Ovary (tissue), 3 donors: ENCODE data around the gene DIP2C.

Source experiments
- CTCF ChIP-seq, 3 donors: fragments of 450-650 bp in 2 of 3; fragments of 200-600 bp in 1 of 3; IDR thresholded peaks; one replicate each; pipeline versions ENCODE4 v1.5.1 to v1.8.0; 2016 to 2022; ENCODE audit warnings: antibody characterized with exemption in 3 of 3, mild to moderate bottlenecking in 1 of 3
- POLR2A ChIP-seq: fragments of 450-650 bp; IDR thresholded peaks from one replicate; pipeline ENCODE4 v1.6.1; 2017; ENCODE audit warnings: antibody characterized with exemption, mild to moderate bottlenecking, moderate library complexity
- donor health status: DM: no; HTN: no; CAD: no.

GRCh38 chr10:707456-707855 is 18.0 kb upstream of the DIP2C start:
- TF ChIP-seq CTCF (IDR thresholded peaks at IDR 0.05) (no peak), POLR2A (no peak)
